Measurements from ENCODE around the gene CEPT1.

DNA sequence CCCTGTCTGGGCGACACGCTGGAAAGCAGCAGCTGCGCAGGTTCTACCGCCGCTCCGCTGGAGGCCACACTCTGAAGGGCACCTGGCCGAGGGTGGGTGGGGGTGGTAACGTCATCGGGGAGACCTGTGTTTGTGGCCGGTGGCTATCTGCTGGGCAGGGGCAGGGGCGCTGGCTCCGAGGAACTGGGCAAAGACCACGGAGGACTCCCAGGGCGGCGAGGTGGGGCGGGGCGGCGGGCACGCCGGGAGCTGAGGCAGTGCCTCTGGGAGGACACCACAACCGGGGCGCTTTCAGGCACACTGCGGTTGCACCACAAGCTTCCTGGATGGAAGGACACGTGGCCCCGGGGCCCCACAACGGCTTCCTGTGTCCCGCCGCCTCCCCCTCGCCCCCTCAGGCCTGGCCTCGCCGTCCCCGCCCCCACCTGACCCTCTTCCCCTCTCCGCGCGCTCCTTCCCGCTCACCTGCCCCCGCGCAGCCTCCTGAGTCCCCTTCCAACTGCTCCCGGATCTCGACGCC lies 63.7 kb downstream of the CEPT1 start:
- TF ChIP-seq, protein P1, sequence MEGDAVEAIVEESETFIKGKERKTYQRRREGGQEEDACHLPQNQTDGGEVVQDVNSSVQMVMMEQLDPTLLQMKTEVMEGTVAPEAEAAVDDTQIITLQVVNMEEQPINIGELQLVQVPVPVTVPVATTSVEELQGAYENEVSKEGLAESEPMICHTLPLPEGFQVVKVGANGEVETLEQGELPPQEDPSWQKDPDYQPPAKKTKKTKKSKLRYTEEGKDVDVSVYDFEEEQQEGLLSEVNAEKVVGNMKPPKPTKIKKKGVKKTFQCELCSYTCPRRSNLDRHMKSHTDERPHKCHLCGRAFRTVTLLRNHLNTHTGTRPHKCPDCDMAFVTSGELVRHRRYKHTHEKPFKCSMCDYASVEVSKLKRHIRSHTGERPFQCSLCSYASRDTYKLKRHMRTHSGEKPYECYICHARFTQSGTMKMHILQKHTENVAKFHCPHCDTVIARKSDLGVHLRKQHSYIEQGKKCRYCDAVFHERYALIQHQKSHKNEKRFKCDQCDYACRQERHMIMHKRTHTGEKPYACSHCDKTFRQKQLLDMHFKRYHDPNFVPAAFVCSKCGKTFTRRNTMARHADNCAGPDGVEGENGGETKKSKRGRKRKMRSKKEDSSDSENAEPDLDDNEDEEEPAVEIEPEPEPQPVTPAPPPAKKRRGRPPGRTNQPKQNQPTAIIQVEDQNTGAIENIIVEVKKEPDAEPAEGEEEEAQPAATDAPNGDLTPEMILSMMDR (IDR thresholded peaks at IDR 0.05; ENCODE audit: low read length), result no peak
- no peak for TF ChIP-seq EZH2 (IDR thresholded peaks at IDR 0.05; ENCODE audit: borderline replicate concordance, low read length)
